ENCODE results near the gene MGMT.

MGMT gene

GRCh38 chr10:129697463-129698247 lies 230.6 kb downstream of the MGMT start:
- DNase-seq: no peak

GRCh38 chr10:129699722-129700340 lies 232.8 kb downstream of the MGMT start:
- no peak for DNase-seq

- DNase-seq: no peak
These were observed 235.6 kb downstream of the MGMT start for GRCh38 chr10:129702605-129703004.

- no peak for DNase-seq
These were observed 236.5 kb downstream of the MGMT start for GRCh38 chr10:129703287-129704137.

GRCh38 chr10:129704225-129704624 lies 237.2 kb downstream of the MGMT start:
- no peak for DNase-seq

- no peak for DNase-seq
These were observed 237.9 kb downstream of the MGMT start for GRCh38 chr10:129704786-129705525.

- DNase-seq: no peak
These were observed 238.6 kb downstream of the MGMT start for GRCh38 chr10:129705676-129706075.

GRCh38 chr10:129706081-129706480 lies 239.0 kb downstream of the MGMT start:
- DNase-seq: no peak

- DNase-seq: no peak
These were observed 239.5 kb downstream of the MGMT start for GRCh38 chr10:129706523-129706922.

- no peak for DNase-seq
These were observed 240.7 kb downstream of the MGMT start for GRCh38 chr10:129707406-129708388.

- DNase-seq: no peak
These were observed 242.1 kb downstream of the MGMT start for GRCh38 chr10:129709101-129709500.

GRCh38 chr10:129709627-129710509 lies 242.8 kb downstream of the MGMT start:
- no peak for DNase-seq

GRCh38 chr10:129710510-129710847 lies 243.4 kb downstream of the MGMT start:
- DNase-seq: no peak

- no peak for DNase-seq
These were observed 244.2 kb downstream of the MGMT start for GRCh38 chr10:129711291-129711690.

GRCh38 chr10:129712000-129712399 lies 245.0 kb downstream of the MGMT start:
- no peak for DNase-seq

- DNase-seq: no peak
These were observed 246.7 kb downstream of the MGMT start for GRCh38 chr10:129713659-129714265.

- DNase-seq: no peak
These were observed 248.8 kb downstream of the MGMT start for GRCh38 chr10:129715805-129716204.

- DNase-seq: no peak
These were observed 249.2 kb downstream of the MGMT start for GRCh38 chr10:129716211-129716681.

- no peak for DNase-seq
These were observed 249.8 kb downstream of the MGMT start for GRCh38 chr10:129716881-129717280.

All from NCI-H1930 (cell line).